K562 (cell line): ENCODE measurements around the gene RPLP2. TPM values are rescaled to one million over a fixed set of nuclear protein-coding genes. Genes with fewer than 3 reads are reported as not detected.

Experiments
- ESRRB ChIP-seq: fragments of 250-450 bp; sonication (Bioruptor Pico); IDR thresholded peaks from 2 replicates; pipeline ENCODE4 v1.5.0; 2020; ENCODE audit warnings: mild to moderate bottlenecking, moderate library complexity, borderline replicate concordance
- NBN ChIP-seq: fragments of 450-650 bp; IDR thresholded peaks from 2 replicates; pipeline ENCODE4 v1.6.1; 2016; ENCODE audit warnings: low read depth, mild to moderate bottlenecking
- POLR2G ChIP-seq: fragments of 200-400 bp; formaldehyde crosslinking; IDR thresholded peaks from 2 replicates; pipeline ENCODE4 v1.6.1; 2017; ENCODE audit warnings: low read depth, mild to moderate bottlenecking, antibody characterized with exemption, low read length, moderate library complexity
- ZNF174 ChIP-seq: fragments of 250-450 bp; sonication (Bioruptor Pico); IDR thresholded peaks from 2 replicates; pipeline ENCODE4 v1.4.0; 2020; ENCODE audit warnings: mild to moderate bottlenecking
- ZNF77 ChIP-seq: fragments of 250-450 bp; sonication (Bioruptor Pico); IDR thresholded peaks from 2 replicates; pipeline ENCODE4 v1.5.0; 2020
- ZSCAN32 ChIP-seq: fragments of 450-650 bp; formaldehyde crosslinking; IDR thresholded peaks from 2 replicates; pipeline ENCODE4 v1.4.0; 2020; ENCODE audit warnings: mild to moderate bottlenecking, moderate library complexity
- polyA plus RNA-seq, 8 experiments: library from polyadenylated mRNA; depleted of rRNA in 4 of 8; stranded (reverse) in 5 of 8; unstranded in 3 of 8; fragments of >200 nt; fragmentation: Nextera tagmentation in 2 of 8; fragmentation: Illumina TruSeq in 1 of 8; extraction: Ambion mirVana in 2 of 8; extraction: Trizol in 1 of 8; gene quantifications; 2 replicates each; pipeline versions ENCODE4 v1.2.1 to v1.2.3, GENCODE V29; 2011 to 2014; ENCODE audit warnings: inconsistent platforms in 1 of 8, missing spikeins in 1 of 8
- total RNA-seq, 7 experiments: library from RNA; depleted of rRNA in 6 of 7; stranded (reverse); fragments of >200 nt in 6 of 7; fragmentation: Illumina TruSeq in 2 of 7; extraction: Trizol in 2 of 7; gene quantifications; 2 replicates each; pipeline versions ENCODE4 v1.2.1 to v1.2.3, GENCODE V29; 2011 to 2021; ENCODE audit warnings: low replicate concordance in 1 of 7
- TF ChIP-seq, protein P1 (sequence below): fragments of 200-600 bp; sonication (generic); IDR thresholded peaks from one replicate; pipeline ENCODE4 v1.6.1; 2012; ENCODE audit warnings: mild to moderate bottlenecking, low read depth, low read length, inconsistent platforms
- TF ChIP-seq, protein P2 (sequence below): sonication (generic); IDR thresholded peaks from 2 replicates; pipeline ENCODE4 v1.6.1; 2016
- TF ChIP-seq, protein P3 (sequence below): fragments of 250-450 bp; sonication (Bioruptor Pico); IDR thresholded peaks from 2 replicates; pipeline ENCODE4 v1.8.0; 2022; ENCODE audit warnings: inconsistent platforms, mild to moderate bottlenecking, moderate library complexity, borderline replicate concordance
- TF ChIP-seq, protein P4 (sequence below): fragments of 250-450 bp; sonication (Bioruptor Pico); IDR thresholded peaks from 2 replicates; pipeline ENCODE4 v1.9.0; 2021; ENCODE audit warnings: mild to moderate bottlenecking, inconsistent platforms

RPLP2 gene
- total and polyA plus RNA-seq, 9 of the 15 experiments (the other 6 are each of a cell fraction or from before 2014, with no cell fraction given): 528 to 3,807 (median 1,633) TPM

DNA sequence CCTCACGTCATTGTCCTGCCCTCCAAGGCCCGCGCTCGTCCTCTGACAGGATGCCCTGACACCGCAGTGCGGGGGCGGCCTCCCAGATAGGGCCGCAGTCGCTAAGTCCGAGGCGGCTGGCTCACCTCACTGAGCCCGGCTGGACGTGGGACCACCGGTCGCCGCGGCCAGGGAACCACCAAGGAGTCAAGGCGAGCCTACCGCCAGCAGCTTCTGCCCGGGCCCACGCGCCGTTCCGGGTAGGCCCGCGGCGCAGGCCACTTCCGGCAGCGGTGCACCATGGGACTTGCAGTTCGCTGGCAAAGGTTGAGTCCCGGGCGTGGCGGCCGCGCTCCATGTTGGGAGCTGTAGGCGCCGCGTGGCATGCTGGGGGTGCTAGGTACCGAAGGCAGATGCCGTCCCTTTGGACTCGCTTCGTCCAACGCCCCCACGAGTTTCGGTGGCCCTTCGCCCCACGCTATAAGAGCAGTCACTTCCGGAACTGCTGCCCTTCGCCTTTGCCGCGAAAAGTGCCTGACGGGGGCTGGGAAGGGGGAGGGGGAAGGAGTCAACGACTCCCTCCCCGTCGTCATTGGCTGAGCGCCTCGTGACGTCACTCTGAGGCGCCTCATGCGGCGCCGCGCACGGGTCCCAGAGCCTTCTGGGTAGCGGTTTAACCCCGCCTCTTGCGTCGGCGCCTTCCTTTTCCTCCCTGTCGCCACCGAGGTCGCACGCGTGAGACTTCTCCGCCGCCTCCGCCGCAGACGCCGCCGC lies at the start of gene RPLP2 (continued):
- no peak for TF ChIP-seq ESRRB (CRISPR knock-in tag)
- TF ChIP-seq, protein P1, sequence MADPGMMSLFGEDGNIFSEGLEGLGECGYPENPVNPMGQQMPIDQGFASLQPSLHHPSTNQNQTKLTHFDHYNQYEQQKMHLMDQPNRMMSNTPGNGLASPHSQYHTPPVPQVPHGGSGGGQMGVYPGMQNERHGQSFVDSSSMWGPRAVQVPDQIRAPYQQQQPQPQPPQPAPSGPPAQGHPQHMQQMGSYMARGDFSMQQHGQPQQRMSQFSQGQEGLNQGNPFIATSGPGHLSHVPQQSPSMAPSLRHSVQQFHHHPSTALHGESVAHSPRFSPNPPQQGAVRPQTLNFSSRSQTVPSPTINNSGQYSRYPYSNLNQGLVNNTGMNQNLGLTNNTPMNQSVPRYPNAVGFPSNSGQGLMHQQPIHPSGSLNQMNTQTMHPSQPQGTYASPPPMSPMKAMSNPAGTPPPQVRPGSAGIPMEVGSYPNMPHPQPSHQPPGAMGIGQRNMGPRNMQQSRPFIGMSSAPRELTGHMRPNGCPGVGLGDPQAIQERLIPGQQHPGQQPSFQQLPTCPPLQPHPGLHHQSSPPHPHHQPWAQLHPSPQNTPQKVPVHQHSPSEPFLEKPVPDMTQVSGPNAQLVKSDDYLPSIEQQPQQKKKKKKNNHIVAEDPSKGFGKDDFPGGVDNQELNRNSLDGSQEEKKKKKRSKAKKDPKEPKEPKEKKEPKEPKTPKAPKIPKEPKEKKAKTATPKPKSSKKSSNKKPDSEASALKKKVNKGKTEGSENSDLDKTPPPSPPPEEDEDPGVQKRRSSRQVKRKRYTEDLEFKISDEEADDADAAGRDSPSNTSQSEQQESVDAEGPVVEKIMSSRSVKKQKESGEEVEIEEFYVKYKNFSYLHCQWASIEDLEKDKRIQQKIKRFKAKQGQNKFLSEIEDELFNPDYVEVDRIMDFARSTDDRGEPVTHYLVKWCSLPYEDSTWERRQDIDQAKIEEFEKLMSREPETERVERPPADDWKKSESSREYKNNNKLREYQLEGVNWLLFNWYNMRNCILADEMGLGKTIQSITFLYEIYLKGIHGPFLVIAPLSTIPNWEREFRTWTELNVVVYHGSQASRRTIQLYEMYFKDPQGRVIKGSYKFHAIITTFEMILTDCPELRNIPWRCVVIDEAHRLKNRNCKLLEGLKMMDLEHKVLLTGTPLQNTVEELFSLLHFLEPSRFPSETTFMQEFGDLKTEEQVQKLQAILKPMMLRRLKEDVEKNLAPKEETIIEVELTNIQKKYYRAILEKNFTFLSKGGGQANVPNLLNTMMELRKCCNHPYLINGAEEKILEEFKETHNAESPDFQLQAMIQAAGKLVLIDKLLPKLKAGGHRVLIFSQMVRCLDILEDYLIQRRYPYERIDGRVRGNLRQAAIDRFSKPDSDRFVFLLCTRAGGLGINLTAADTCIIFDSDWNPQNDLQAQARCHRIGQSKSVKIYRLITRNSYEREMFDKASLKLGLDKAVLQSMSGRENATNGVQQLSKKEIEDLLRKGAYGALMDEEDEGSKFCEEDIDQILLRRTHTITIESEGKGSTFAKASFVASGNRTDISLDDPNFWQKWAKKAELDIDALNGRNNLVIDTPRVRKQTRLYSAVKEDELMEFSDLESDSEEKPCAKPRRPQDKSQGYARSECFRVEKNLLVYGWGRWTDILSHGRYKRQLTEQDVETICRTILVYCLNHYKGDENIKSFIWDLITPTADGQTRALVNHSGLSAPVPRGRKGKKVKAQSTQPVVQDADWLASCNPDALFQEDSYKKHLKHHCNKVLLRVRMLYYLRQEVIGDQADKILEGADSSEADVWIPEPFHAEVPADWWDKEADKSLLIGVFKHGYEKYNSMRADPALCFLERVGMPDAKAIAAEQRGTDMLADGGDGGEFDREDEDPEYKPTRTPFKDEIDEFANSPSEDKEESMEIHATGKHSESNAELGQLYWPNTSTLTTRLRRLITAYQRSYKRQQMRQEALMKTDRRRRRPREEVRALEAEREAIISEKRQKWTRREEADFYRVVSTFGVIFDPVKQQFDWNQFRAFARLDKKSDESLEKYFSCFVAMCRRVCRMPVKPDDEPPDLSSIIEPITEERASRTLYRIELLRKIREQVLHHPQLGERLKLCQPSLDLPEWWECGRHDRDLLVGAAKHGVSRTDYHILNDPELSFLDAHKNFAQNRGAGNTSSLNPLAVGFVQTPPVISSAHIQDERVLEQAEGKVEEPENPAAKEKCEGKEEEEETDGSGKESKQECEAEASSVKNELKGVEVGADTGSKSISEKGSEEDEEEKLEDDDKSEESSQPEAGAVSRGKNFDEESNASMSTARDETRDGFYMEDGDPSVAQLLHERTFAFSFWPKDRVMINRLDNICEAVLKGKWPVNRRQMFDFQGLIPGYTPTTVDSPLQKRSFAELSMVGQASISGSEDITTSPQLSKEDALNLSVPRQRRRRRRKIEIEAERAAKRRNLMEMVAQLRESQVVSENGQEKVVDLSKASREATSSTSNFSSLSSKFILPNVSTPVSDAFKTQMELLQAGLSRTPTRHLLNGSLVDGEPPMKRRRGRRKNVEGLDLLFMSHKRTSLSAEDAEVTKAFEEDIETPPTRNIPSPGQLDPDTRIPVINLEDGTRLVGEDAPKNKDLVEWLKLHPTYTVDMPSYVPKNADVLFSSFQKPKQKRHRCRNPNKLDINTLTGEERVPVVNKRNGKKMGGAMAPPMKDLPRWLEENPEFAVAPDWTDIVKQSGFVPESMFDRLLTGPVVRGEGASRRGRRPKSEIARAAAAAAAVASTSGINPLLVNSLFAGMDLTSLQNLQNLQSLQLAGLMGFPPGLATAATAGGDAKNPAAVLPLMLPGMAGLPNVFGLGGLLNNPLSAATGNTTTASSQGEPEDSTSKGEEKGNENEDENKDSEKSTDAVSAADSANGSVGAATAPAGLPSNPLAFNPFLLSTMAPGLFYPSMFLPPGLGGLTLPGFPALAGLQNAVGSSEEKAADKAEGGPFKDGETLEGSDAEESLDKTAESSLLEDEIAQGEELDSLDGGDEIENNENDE: no peak
- no peak for TF ChIP-seq ZNF174 (CRISPR knock-in tag)
- peak; percentile 99 for TF ChIP-seq NBN
- TF ChIP-seq, protein P2, sequence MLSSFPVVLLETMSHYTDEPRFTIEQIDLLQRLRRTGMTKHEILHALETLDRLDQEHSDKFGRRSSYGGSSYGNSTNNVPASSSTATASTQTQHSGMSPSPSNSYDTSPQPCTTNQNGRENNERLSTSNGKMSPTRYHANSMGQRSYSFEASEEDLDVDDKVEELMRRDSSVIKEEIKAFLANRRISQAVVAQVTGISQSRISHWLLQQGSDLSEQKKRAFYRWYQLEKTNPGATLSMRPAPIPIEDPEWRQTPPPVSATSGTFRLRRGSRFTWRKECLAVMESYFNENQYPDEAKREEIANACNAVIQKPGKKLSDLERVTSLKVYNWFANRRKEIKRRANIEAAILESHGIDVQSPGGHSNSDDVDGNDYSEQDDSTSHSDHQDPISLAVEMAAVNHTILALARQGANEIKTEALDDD: no peak
- peak; percentile 72; the same call in 1 of the 2 replicates for TF ChIP-seq ZNF77 (CRISPR knock-in tag)
- TF ChIP-seq, protein P3, sequence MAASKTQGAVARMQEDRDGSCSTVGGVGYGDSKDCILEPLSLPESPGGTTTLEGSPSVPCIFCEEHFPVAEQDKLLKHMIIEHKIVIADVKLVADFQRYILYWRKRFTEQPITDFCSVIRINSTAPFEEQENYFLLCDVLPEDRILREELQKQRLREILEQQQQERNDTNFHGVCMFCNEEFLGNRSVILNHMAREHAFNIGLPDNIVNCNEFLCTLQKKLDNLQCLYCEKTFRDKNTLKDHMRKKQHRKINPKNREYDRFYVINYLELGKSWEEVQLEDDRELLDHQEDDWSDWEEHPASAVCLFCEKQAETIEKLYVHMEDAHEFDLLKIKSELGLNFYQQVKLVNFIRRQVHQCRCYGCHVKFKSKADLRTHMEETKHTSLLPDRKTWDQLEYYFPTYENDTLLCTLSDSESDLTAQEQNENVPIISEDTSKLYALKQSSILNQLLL: no peak
- TF ChIP-seq, protein P4, sequence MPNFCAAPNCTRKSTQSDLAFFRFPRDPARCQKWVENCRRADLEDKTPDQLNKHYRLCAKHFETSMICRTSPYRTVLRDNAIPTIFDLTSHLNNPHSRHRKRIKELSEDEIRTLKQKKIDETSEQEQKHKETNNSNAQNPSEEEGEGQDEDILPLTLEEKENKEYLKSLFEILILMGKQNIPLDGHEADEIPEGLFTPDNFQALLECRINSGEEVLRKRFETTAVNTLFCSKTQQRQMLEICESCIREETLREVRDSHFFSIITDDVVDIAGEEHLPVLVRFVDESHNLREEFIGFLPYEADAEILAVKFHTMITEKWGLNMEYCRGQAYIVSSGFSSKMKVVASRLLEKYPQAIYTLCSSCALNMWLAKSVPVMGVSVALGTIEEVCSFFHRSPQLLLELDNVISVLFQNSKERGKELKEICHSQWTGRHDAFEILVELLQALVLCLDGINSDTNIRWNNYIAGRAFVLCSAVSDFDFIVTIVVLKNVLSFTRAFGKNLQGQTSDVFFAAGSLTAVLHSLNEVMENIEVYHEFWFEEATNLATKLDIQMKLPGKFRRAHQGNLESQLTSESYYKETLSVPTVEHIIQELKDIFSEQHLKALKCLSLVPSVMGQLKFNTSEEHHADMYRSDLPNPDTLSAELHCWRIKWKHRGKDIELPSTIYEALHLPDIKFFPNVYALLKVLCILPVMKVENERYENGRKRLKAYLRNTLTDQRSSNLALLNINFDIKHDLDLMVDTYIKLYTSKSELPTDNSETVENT: no peak
- peak; percentile 94 for TF ChIP-seq POLR2G
- no peak for TF ChIP-seq ZSCAN32
